Breast epithelium (tissue), 3 donors: ENCODE data around the gene CLIC3.

Source experiments
- POLR2A ChIP-seq: fragments of 450-650 bp; IDR thresholded peaks from one replicate; pipeline ENCODE4 v1.6.1; 2016; ENCODE audit warnings: antibody characterized with exemption, mild to moderate bottlenecking, moderate library complexity
- TF ChIP-seq, protein P1 (sequence below), 3 donors: fragments of 450-650 bp; IDR thresholded peaks; one replicate each; pipeline ENCODE4 v1.5.1; 2016 to 2017; ENCODE audit warnings: antibody characterized with exemption in 3 of 3, mild to moderate bottlenecking in 3 of 3, moderate library complexity in 3 of 3

DNA sequence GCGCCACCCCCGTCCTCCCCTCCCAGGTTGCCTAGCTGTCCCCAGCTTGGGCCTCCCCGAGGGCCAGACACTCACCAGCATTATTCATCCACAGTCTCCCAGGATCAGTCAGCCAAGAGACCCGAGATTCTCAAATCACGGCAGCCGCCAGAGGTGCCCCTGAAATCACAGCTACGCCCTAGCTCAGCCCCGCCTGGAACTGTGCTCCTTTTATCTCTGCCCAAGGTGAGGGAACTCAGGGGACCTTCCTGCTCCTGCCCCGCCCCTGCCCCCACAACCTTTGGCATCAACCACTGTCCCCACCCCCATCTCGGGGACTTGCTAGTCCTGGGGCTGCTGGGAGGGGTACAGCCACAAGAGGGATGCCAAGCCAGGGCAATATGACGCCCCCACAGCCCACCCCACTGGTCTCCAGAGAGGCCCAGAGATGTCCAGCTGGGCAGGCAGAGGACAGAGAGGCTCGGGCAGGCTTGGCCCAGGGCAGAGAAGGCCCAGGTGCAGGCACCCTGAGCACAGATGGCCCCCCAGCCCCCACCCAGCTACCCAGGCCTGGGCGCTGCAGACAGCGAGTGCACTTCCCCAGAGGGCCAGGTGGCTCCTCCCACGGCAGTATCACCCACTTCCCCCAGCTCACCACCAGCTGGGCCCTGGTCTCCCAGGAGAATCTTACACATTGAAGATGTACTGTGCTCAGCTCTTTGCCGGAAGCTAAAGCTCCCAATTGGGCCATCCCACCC is 35.7 kb upstream of the CLIC3 start, which contains the start of gene FUT7:
- TF ChIP-seq, protein P1, sequence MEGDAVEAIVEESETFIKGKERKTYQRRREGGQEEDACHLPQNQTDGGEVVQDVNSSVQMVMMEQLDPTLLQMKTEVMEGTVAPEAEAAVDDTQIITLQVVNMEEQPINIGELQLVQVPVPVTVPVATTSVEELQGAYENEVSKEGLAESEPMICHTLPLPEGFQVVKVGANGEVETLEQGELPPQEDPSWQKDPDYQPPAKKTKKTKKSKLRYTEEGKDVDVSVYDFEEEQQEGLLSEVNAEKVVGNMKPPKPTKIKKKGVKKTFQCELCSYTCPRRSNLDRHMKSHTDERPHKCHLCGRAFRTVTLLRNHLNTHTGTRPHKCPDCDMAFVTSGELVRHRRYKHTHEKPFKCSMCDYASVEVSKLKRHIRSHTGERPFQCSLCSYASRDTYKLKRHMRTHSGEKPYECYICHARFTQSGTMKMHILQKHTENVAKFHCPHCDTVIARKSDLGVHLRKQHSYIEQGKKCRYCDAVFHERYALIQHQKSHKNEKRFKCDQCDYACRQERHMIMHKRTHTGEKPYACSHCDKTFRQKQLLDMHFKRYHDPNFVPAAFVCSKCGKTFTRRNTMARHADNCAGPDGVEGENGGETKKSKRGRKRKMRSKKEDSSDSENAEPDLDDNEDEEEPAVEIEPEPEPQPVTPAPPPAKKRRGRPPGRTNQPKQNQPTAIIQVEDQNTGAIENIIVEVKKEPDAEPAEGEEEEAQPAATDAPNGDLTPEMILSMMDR (IDR thresholded peaks at IDR 0.05): no peak
- TF ChIP-seq POLR2A: no peak
